HPDE6-E6E7 (cell line): ENCODE data around the gene JUP.
"Not testable (repeated sequence)": the region's sequence is repeated elsewhere in the genome, so short reads cannot be mapped to it uniquely, and the experiment has no call there.

ENCODE experiments used
- DNase-seq: peaks from one replicate; pipeline ENCODE4 v3.0.0; 2011; ENCODE audit warnings: missing footprints; ENCODE audit errors: extremely low spot score

The JUP gene

DNA sequence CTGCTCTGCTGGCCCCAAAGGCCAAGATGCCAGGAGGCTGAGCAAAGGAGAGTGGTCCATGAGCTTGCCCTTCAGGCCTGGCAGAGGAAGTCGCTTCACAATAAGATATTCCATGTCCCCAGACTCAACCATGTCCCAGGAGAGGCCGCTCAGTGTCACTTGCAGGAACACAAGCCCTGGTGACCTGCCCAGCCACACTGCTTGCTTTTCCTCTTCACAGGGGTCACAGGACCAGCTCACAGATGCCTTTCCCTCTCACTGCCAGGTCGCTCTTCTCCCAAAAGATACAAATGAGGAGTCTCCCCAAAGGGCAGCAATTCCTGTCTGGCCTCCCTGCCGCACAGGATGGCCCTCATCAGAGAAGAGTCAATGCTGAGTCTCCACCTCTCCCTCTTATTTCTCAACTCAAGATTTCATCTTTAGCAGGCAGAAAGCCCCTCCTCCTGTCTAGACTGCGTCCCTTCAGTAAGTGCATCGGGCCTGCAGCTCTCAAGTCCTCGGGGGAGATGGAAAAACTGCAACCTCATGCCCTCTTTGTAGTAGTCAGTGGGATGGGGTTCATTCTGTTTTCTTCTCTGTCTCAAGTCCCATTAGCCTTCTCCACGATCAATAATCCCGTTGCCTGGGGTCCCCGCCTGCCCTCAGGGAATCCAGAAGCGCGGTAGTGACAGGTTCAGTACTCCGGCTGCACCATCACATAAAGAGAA is 5.0 kb downstream of the JUP start:
- no peak for DNase-seq

DNA sequence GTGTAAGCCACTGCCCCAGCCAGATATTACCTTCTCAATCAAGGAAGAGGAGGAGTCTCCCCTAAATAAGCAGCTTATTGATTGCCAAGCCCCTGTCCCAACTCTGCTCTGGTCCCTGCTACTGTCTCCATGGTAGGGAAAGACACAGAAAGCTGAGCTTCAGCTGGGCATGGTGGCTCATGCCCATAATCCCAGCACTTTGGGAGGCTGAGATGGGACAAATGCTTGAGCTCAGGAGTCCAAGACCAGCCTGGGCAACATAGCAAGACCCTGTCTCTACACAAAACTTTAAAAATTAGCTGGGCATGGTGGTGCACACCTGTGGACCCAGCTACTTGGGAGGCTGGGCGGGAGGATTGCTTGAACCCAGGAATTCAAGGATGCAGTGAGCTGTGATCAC is 6.6 kb downstream of the JUP start:
- no peak for DNase-seq

DNA sequence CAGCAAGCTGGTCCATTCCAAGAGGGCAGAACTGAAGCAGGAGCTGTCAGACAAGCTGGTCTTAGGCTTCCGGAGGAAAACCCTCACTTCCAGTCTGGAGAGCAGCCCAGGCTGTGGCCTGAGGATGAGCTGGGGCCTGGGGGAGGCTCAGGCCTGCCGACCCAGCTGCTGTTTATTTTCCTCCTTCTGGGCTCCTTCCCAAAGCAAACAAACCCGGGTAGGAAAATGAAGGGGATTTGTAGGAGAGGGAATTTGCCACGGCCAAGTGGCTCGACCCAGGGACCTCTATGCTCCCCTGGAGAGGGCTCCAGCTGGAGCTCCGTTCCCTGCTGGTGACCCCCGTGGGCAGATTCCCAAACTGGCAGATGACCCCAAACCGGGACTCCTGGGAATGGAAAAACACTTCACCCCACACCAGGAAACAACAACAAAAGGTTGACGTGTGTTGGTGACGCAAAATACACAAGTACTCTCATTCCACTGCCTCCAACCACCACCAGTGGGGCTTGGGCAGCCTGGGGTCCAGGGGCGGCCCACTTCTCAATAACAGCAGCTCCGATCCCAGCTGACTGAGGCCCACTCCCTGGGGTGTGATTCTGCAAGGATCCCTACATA is 8.8 kb downstream of the JUP start:
- no peak for DNase-seq

DNA sequence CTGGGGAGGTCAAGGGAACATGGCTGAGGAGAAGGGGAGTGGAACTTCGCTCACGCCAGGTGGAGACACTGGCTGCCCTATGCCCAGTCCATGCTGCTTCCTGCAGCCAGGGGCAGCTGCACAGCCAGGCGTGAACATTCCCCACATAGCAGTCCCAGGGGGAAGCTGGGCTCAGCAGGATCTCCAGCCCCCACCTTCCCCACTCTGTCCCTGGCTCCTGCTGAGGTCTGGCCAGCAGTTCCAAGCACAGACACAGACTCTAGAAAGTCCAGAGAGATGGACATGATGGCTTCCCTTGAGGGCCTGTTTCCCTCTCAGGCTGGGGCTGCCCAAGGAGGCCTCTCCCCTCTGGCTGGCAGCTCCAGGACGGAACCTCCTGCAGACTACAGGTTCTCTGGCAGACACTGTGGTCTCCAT is 9.3 kb downstream of the JUP start:
- DNase-seq = no peak

DNA sequence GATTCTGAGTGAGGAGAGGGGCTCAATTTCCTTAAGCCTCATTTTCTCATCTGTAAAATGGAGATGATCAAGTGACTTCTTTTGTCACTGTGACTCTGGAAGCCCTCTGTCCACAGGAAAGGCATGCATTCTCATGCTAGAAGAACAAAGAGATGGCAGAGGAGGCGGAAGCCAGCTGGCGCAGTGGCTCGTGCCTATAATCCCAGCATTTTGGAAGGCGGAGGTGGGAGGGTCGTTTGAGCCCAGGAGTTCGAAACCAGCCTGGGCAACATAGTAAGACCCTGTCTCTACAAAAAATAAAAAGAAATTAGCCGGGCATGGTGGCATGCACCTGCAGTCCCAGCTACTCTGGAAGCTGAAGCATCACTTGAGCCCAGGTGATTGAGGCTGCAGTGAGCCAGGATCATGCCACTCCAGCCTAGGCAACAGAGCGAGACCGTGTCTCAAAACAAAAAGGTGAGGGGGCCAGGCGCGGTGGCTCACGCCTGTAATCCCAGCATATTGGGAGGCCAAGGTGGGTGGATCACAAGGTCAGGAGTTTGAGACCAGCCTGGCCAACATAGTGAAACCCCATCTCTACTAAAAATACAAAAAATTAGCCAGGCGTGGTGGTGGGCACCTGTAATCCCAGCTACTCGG is 10.1 kb downstream of the JUP start:
- not testable (repeated sequence) for DNase-seq

DNA sequence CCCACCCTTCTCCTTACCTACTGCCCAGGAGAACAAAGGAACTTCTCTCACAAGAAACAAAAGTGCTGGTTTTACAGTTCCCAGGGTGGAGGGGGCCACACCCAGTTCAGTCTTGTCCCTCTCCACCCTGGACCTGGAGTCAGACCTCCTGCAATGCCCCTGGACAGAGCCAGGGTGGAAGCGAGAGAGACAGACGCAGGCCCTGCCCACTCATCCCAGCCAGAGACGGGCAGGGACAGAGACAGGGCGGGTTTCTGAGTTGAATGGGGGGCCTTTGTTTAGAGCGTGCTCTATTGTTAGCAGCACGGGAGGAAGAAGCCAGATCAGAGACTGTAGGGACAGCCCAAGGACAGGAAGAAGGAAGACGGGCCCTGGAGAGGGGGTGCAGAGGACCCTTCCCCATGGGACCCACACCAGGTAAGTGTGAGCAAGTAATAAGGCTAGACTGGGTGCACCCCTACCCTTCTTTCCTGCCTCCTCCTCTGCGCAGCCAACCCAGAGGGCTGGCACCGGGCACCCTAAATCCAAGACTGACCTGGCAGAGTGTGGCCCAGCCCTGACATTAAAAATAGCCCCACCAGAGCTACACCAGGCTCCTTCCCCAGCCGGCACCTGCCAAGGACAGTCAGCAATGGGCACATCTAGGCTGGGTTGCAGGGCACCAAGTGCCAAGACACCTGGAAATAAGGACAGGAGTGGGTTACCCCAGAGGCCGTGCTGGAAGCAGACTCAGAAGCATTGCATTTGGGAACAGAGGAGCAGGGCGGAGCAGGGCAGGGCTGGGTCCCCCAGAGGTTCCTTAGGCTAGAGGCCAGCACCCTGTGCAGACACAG is 10.9 kb downstream of the JUP start:
- peak; percentile 42 for DNase-seq

GRCh38 chr17:41773731-41774193 is 12.7 kb downstream of the JUP start:
- no peak for DNase-seq

DNA sequence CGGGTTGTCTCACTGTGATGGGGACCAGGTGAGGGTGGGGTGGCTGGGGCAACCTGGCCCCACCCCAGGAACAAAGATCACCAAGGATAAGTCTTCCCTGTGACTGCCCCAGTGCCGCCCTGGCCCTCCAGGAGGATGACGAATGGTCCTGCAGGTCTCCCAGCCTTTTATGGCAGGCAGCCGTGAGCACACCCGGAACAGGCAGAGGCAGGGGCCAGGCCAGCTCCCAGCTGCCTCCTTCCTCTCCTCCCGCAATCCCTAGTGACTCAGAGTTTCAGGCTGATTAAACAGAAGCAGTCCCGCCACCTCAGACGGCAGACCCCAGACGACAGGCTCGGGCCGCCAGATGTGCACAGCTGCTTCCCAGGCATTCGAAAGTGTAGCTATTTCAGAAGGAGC is 13.3 kb downstream of the JUP start:
- DNase-seq = peak; percentile 96

- DNase-seq = no peak
Observed at GRCh38 chr17:41772586-41773189, 13.8 kb downstream of the JUP start.

GRCh38 chr17:41772218-41772585 is 14.3 kb downstream of the JUP start:
- DNase-seq = peak; percentile 80

DNA sequence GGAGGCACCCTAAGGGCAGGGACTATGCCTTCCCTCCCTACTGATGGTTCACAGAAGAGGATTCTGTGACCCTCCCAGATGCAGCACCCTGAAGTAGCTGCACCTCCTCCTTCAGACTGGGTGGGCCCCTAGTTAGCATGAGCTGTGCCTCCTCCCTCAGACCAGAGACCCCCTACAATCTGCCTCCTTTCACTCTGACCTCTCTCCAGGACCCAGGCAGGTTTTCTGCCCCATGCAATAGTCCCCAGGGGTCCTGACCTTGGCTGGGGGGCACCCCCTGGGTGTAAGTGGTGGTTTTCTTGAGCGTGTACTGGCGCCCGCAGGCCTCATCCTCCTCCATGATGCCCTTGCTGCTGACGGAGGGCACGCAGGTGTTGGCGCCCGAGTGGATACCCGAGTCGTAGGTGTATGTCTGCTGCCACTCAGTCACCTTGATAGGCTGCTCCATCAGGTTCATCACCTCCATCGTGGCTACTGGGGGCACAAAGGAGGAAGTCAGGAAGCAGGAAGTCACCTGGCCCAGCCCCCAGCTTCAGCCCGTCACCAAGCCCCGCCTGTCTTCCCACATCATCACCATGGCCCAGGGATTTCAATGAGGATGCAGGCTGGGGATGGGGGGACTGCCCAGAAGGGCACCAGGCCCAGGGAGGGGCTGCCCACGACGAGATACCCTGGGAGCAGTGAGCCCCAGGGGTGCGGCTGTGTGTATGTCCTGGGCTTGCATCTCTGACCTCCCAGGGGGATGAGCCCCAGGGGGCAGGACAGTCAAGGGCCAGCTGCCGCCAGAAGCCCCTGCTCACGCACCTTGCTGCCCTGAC is 14.9 kb downstream of the JUP start:
- DNase-seq = no peak

GRCh38 chr17:41769985-41770384 is 16.5 kb downstream of the JUP start:
- DNase-seq = no peak

DNA sequence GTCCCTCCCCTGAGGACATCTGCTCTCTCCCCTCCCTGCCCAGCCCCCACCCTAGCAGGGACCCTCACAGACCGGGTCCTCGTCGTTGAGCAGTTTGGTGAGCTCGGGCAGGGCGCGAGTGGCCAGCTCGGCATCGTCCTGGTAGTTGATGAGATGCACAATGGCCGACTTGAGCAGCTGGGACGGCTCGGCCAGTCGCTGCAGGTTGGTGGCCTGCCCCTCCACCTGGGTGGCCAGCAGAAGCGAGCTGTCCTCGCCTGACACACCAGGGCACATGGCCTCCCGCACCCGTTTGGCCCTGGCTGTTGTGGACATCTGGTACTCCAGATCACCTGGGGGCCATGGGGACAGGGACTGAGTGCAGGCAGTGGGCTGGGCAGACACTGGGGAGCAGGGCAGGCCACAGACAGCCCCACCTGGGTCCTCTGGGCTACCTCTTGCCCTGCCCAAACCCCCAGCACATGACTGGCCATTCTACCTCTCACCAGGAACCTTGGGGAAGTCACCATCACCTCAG is 17.1 kb downstream of the JUP start:
- no peak for DNase-seq

DNA sequence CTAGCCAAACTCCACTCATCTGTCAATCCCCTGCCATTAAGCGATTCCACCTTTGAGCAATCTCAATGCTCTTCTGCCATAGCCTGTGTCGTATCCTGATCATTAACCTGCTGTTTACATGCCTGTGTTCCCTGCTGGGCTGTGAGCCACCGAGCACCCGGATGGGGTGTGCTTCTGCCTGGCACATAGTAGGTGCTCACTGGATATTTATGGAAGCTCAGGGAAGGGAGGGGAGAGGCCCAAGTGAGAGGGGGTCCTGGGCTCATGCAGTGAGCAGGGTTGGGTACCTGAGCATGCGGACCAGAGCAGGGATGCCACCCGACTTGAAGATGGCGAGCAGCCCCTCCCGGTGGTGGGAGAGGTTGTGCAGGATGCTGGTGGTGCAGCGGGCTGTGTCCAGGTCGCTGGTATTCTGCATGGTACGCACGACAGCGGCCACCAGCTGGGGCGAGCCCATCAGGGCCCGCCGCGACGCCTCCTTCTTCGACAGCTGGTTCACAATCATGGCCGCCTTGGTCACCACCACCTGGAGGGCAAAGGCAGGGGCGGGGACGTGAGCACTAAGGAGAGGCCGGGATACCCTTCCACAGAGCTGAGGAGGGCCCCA is 17.7 kb downstream of the JUP start:
- no peak for DNase-seq

GRCh38 chr17:41767324-41768042 is 19.0 kb downstream of the JUP start:
- DNase-seq = no peak

DNA sequence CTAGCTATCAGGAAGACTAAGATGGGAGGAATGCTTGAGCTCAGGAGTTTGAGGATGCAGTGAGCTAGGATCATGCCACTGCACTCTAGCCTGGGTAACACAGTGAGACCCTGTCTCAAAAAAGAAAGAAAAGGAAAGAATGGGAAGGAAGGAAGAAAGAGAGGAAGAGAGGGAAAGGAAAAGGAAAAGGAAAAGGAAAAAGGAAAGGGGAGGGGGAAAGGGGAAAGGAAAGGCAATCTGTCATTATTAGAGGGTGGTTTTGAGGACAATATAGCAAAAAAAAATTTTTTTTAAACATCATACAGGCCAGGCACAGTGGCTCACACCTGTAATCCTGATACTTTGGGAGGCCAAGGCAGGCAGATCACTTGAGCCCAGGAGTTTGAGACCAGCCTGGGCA is 20.4 kb downstream of the JUP start:
- no peak for DNase-seq

DNA sequence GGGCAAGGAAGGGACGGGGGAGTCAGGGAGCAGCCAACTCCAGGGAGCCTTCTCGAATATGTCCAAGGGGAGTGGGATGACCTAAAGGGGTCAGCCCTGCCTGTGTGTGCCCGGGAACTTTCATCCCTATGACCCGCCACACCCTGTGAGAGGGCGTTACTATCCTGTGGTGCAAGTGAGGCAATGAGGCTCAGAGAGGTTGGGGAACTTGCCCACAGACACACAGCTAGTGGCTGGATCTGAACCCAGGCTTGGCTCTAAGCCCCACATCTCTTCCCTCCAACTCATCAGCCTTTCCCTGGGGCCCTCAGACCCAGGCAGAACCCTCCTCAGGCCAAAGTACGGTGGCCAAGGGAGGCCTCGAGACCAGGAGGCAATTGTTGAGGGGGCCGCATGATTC is 23.2 kb downstream of the JUP start:
- DNase-seq = no peak

DNA sequence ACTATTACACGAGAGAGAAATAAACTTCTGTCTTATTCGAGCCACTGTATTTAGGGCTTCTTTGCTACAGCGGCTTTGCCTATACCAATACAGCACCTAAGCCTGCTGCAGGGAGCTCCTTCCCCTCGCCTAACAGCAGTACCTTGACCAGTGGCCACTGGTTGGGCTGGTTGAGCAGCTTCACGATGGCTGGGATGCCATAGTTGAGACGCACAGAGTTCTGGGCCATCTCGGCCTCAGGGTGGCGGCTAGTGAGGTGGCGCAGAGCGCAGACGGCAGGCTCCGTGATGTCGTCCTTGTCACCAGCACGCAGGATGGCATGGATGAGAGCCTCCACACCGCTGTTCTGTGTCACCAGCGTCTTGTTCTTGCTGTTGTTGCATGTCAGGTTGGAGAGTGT is 23.7 kb downstream of the JUP start:
- DNase-seq = no peak

- no peak for DNase-seq
Observed at GRCh38 chr17:41762391-41762790, 24.1 kb downstream of the JUP start.

- no peak for DNase-seq
Observed at GRCh38 chr17:41760878-41761277, 25.6 kb downstream of the JUP start.
